ENCODE data around the gene PDE4C.

Gene PDE4C

GRCh38 chr19:18264137-18264854 lies 38.1 kb upstream of the PDE4C start:
- H3K4me1 ChIP-seq (ENCODE audit: control insufficient read depth, insufficient read depth, low read length), result no peaks in the 10 kb centered on the region
- H3K36me3 ChIP-seq (ENCODE audit: control insufficient read depth in 2 of 2, insufficient read depth in 1 of 2, low read length in 2 of 2), result no peaks in the 10 kb centered on the region
- no peaks in the 10 kb centered on the region for H3K9me3 ChIP-seq (ENCODE audit: control insufficient read depth, insufficient read depth, low read depth, low read length)
- no peak overlapping the region for H3K4me3 ChIP-seq (ENCODE audit: low read depth, low read length)
- CTCF ChIA-PET, result interaction anchor here (0.7 to 0.8 kb wide), 2 partner anchors 125 to 201 kb away, joined by 3 to 4 read pairs; no protein-coding TSS in a partner anchor
- no peak overlapping the region for H3K27ac ChIP-seq (ENCODE audit: extremely low read depth, low read depth, low read length)
- POLR2A ChIA-PET, result no interaction called here
- TF ChIP-seq ZNF398 (tag by site-specific recombination; IDR thresholded peaks at IDR 0.05) (no peak), ZNF221 (tag by site-specific recombination; IDR thresholded peaks at IDR 0.05; ENCODE audit: borderline replicate concordance) (no peak), ZNF639 (tag by site-specific recombination; IDR thresholded peaks at IDR 0.05) (no peak), ZNF211 (tag by site-specific recombination; IDR thresholded peaks at IDR 0.05; ENCODE audit: low read depth) (no peak), ZNF707 (tag by site-specific recombination; IDR thresholded peaks at IDR 0.05) (no peak), ZNF146 (tag by site-specific recombination; IDR thresholded peaks at IDR 0.05) (no peak), WT1 (tag by site-specific recombination; IDR thresholded peaks at IDR 0.05) (no peak), ZNF521 (tag by site-specific recombination; IDR thresholded peaks at IDR 0.05) (no peak), ZNF239 (tag by site-specific recombination; IDR thresholded peaks at IDR 0.05) (no peak), ZSCAN16 (tag by site-specific recombination; IDR thresholded peaks at IDR 0.05) (no peak), ZNF433 (tag by site-specific recombination; IDR thresholded peaks at IDR 0.05; ENCODE audit: low read depth) (no peak), ZNF404 (tag by site-specific recombination; IDR thresholded peaks at IDR 0.05) (no peak), ZNF362 (tag by site-specific recombination; IDR thresholded peaks at IDR 0.05) (no peak), ZNF777 (tag by site-specific recombination; IDR thresholded peaks at IDR 0.05; ENCODE audit: borderline replicate concordance) (no peak)
- TF ChIP-seq, protein P1, sequence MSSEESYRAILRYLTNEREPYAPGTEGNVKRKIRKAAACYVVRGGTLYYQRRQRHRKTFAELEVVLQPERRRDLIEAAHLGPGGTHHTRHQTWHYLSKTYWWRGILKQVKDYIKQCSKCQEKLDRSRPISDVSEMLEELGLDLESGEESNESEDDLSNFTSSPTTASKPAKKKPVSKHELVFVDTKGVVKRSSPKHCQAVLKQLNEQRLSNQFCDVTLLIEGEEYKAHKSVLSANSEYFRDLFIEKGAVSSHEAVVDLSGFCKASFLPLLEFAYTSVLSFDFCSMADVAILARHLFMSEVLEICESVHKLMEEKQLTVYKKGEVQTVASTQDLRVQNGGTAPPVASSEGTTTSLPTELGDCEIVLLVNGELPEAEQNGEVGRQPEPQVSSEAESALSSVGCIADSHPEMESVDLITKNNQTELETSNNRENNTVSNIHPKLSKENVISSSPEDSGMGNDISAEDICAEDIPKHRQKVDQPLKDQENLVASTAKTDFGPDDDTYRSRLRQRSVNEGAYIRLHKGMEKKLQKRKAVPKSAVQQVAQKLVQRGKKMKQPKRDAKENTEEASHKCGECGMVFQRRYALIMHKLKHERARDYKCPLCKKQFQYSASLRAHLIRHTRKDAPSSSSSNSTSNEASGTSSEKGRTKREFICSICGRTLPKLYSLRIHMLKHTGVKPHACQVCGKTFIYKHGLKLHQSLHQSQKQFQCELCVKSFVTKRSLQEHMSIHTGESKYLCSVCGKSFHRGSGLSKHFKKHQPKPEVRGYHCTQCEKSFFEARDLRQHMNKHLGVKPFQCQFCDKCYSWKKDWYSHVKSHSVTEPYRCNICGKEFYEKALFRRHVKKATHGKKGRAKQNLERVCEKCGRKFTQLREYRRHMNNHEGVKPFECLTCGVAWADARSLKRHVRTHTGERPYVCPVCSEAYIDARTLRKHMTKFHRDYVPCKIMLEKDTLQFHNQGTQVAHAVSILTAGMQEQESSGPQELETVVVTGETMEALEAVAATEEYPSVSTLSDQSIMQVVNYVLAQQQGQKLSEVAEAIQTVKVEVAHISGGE (tag by site-specific recombination; conservative IDR thresholded peaks at IDR 0.05; ENCODE audit: low read depth), result no peak
- TF ChIP-seq, protein P2, sequence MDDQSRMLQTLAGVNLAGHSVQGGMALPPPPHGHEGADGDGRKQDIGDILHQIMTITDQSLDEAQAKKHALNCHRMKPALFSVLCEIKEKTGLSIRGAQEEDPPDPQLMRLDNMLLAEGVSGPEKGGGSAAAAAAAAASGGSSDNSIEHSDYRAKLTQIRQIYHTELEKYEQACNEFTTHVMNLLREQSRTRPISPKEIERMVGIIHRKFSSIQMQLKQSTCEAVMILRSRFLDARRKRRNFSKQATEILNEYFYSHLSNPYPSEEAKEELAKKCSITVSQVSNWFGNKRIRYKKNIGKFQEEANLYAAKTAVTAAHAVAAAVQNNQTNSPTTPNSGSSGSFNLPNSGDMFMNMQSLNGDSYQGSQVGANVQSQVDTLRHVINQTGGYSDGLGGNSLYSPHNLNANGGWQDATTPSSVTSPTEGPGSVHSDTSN (CRISPR knock-in tag; IDR thresholded peaks at IDR 0.05), result no peak
- TF ChIP-seq, protein P3, sequence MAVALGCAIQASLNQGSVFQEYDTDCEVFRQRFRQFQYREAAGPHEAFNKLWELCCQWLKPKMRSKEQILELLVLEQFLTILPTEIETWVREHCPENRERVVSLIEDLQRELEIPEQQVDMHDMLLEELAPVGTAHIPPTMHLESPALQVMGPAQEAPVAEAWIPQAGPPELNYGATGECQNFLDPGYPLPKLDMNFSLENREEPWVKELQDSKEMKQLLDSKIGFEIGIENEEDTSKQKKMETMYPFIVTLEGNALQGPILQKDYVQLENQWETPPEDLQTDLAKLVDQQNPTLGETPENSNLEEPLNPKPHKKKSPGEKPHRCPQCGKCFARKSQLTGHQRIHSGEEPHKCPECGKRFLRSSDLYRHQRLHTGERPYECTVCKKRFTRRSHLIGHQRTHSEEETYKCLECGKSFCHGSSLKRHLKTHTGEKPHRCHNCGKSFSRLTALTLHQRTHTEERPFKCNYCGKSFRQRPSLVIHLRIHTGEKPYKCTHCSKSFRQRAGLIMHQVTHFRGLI (tag by site-specific recombination; IDR thresholded peaks at IDR 0.05), result no peak

Data from HEK293 (cell line).